Endothelial cell of umbilical vein (primary cell): ENCODE results near the gene C17orf50. TPM values are rescaled to one million over a fixed set of nuclear protein-coding genes. Genes with fewer than 3 reads are reported as not detected.
A peak's percentile ranks its signal among the peaks of the same experiment; 100 is the strongest.

ENCODE experiments used
- BruUV-seq: library from RNA; stranded (reverse); fragments of 400-500 nt; replicated peaks from 2 replicates; lab custom pipeline; 2021; lab: Mats Ljungman, UMichigan
- CTCF ChIA-PET: fragments of 300-600, 350-600 bp; sonication (Branson Sonifier 250); formaldehyde crosslinking; loops from one replicate; lab custom pipeline; 2021; ENCODE audit warnings: antibody characterized with exemption, inconsistent platforms; lab: Charles Lee
- POLR2A ChIA-PET: fragments of 300-600, 350-600 bp; sonication (Branson Sonifier 250); formaldehyde crosslinking; loops from one replicate; lab custom pipeline; 2021; ENCODE audit warnings: antibody characterized with exemption, inconsistent platforms; lab: Charles Lee
- DNase-seq: peaks from one replicate; pipeline ENCODE4 v3.0.0-alpha.2; 2011; ENCODE audit warnings: low read depth, low spot score
- FAIRE-seq: peaks from 2 replicates; lab custom pipeline; 2011; peaks lifted over from hg19 to GRCh38; lab: Jason Lieb, UNC
- H2AFZ ChIP-seq: 2 replicates; pipeline ENCODE4 v1.6.0; 2012; ENCODE audit warnings: low read depth, low read length, control low read depth, inconsistent platforms
- H3K27ac ChIP-seq: 2 replicates; pipeline ENCODE4 v1.5.1; 2011; ENCODE audit warnings: low read depth, mild to moderate bottlenecking, control low read depth, low read length, moderate library complexity; ENCODE audit not compliant: insufficient read depth
- H3K27me3 ChIP-seq, 2 experiments: 2 replicates each; pipeline versions ENCODE4 v1.6.0 to v1.6.1; 2011; ENCODE audit warnings: low read length in 2 of 2, mixed read lengths in 1 of 2; ENCODE audit not compliant: control insufficient read depth in 2 of 2, insufficient read depth in 2 of 2
- H3K36me3 ChIP-seq, 2 experiments: 2 replicates in 1 of 2; 3 replicates in 1 of 2; pipeline ENCODE4 v1.5.1; 2011; ENCODE audit warnings: low read length in 2 of 2, mild to moderate bottlenecking in 1 of 2, moderate library complexity in 1 of 2; ENCODE audit not compliant: control insufficient read depth in 2 of 2, insufficient read depth in 2 of 2; ENCODE audit errors: extremely low read depth in 1 of 2
- H3K4me1 ChIP-seq: 3 replicates; pipeline ENCODE4 v1.5.1; 2011; ENCODE audit warnings: mild to moderate bottlenecking, low read length; ENCODE audit not compliant: control insufficient read depth, insufficient read depth; ENCODE audit errors: extremely low read depth
- H3K4me2 ChIP-seq: 2 replicates; pipeline ENCODE4 v1.6.1; 2011; ENCODE audit warnings: low read length, control low read depth, mixed read lengths; ENCODE audit not compliant: insufficient read depth
- H3K4me3 ChIP-seq, 3 experiments: fragments of 200-600 bp in 1 of 3; sonication (generic), shearing (Covaris generic) in 1 of 3; replicated peaks in 1 of 3; 2 replicates each; pipeline ENCODE4 v1.5.1; 2011 to 2016; ENCODE audit warnings: control low read depth in 3 of 3, low read length in 3 of 3, mild to moderate bottlenecking in 2 of 3, inconsistent platforms in 1 of 3, low read depth in 1 of 3, moderate library complexity in 1 of 3; ENCODE audit not compliant: insufficient read depth in 1 of 3
- H3K79me2 ChIP-seq: 2 replicates; pipeline ENCODE4 v1.6.0; 2012; ENCODE audit warnings: low read length, inconsistent platforms; ENCODE audit not compliant: control insufficient read depth, insufficient read depth
- H3K9ac ChIP-seq: replicated peaks from 2 replicates; pipeline ENCODE3; 2011; ENCODE audit warnings: low read length, control low read depth; ENCODE audit not compliant: insufficient read depth; ENCODE audit errors: extremely low read depth
- H3K9me1 ChIP-seq: replicated peaks from 3 replicates; pipeline ENCODE4 v1.6.0; 2011; ENCODE audit warnings: mild to moderate bottlenecking, low read length; ENCODE audit not compliant: control insufficient read depth, insufficient read depth; ENCODE audit errors: extremely low read depth
- H3K9me3 ChIP-seq: replicated peaks from 2 replicates; pipeline ENCODE4 v1.5.1; 2012; ENCODE audit warnings: low read length, inconsistent platforms; ENCODE audit not compliant: control insufficient read depth, insufficient read depth
- H4K20me1 ChIP-seq: replicated peaks from 2 replicates; pipeline ENCODE3; 2011; ENCODE audit warnings: mild to moderate bottlenecking, low read length; ENCODE audit not compliant: control insufficient read depth, insufficient read depth; ENCODE audit errors: extremely low read depth
- EZH2 ChIP-seq: IDR thresholded peaks from 2 replicates; pipeline ENCODE4 v1.6.1; 2012; ENCODE audit warnings: borderline replicate concordance, low read depth, mild to moderate bottlenecking, moderate library complexity, low read length, inconsistent platforms; ENCODE audit not compliant: severe bottlenecking
- FOS ChIP-seq: IDR thresholded peaks from 2 replicates; pipeline ENCODE4 v1.6.1; 2011; ENCODE audit warnings: mild to moderate bottlenecking, low read length, moderate library complexity, borderline replicate concordance; ENCODE audit not compliant: insufficient read depth
- GATA2 ChIP-seq: IDR thresholded peaks from 2 replicates; pipeline ENCODE4 v1.7.0; 2011; ENCODE audit warnings: low read depth, mild to moderate bottlenecking, moderate library complexity, mixed read lengths, low read length; ENCODE audit not compliant: insufficient read length, insufficient read depth
- JUN ChIP-seq: IDR thresholded peaks from 2 replicates; pipeline ENCODE4 v1.6.1; 2011; ENCODE audit warnings: borderline replicate concordance, low read depth; ENCODE audit not compliant: insufficient read length, insufficient read depth
- MYC ChIP-seq: IDR thresholded peaks from one replicate; pipeline ENCODE4 v1.6.1; 2011; ENCODE audit warnings: mild to moderate bottlenecking, low read depth, low read length
- POLR2A ChIP-seq: IDR thresholded peaks from 2 replicates; pipeline ENCODE4 v1.6.1; 2012; ENCODE audit warnings: low read depth, mild to moderate bottlenecking, control low read depth, low read length
- POLR2AphosphoS5 ChIP-seq: IDR thresholded peaks from 2 replicates; pipeline ENCODE4 v1.6.1; 2012; ENCODE audit warnings: low read depth, mild to moderate bottlenecking, control low read depth, low read length, moderate library complexity; ENCODE audit not compliant: insufficient read depth
- dilution Hi-C: fragments of 300-500 bp; cut with MboI; formaldehyde crosslinking; loops from one replicate; pipeline ENCODE4 v1.15.0; 2019; ENCODE audit warnings: low sequenced_read_pairs; ENCODE audit not compliant: extremely low pct_ligation_motif_present
- intact Hi-C: fragments of 100-400 bp; cut with micrococcal nuclease; formaldehyde crosslinking; loops from one replicate; pipeline ENCODE4 v1.10.0; 2022
- polyA plus RNA-seq, 4 experiments: library from polyadenylated mRNA; depleted of rRNA in 3 of 4; stranded (reverse) in 3 of 4; unstranded in 1 of 4; fragments of >200 nt; gene quantifications; 2 replicates each; pipeline versions ENCODE4 v1.2.1 to v1.2.3, GENCODE V29; 2011 to 2012; ENCODE audit warnings: missing spikeins in 1 of 4
- total RNA-seq: library from RNA; stranded (reverse); gene quantifications from 2 replicates; pipeline ENCODE4 v1.2.3, GENCODE V29; 2021
- TF ChIP-seq, protein P1 (sequence below): IDR thresholded peaks from 2 replicates; pipeline ENCODE4 v1.6.1; 2011; ENCODE audit not compliant: insufficient read depth, insufficient read length
- TF ChIP-seq, protein P2 (sequence below), 2 donors: IDR thresholded peaks; 1 replicate in 1 of 2; 2 replicates in 1 of 2; pipeline ENCODE4 v1.5.1; 2011; ENCODE audit warnings: low read length in 2 of 2, mild to moderate bottlenecking in 2 of 2, moderate library complexity in 2 of 2, control low read depth in 1 of 2, inconsistent platforms in 1 of 2, low read depth in 1 of 2; ENCODE audit not compliant: insufficient read depth in 1 of 2; ENCODE audit errors: extremely low read depth in 1 of 2

Gene C17orf50
- total and polyA plus RNA-seq, 2 donors (not counting 3 experiments of a cell fraction or from before 2014, with no cell fraction given) = 0.15 TPM; not detected in 1

- no peaks in the 10 kb centered on the region for H3K9me1 ChIP-seq
- no peak overlapping the region for H3K27ac ChIP-seq
- H3K4me1 ChIP-seq = peaks cover 4% of the 10 kb centered on the region
- intact Hi-C loops = no loop called here
- H3K9me3 ChIP-seq = no peaks in the 10 kb centered on the region
- H3K4me3 ChIP-seq = no peak overlapping the region
- H2AFZ ChIP-seq = no peak overlapping the region
- ChIA-PET POLR2A (interaction anchor here (1.1 kb wide), 1 partner anchor 17 kb away, joined by 3 read pairs; the partner anchor contains the start of gene TAF15), CTCF (interaction anchor here (0.9 to 2.5 kb wide), 5 partner anchors 9 to 28 kb away, joined by 3 to 12 read pairs (median 5); no protein-coding TSS in a partner anchor)
- no peak for DNase-seq
- H3K9ac ChIP-seq = no peak overlapping the region
- dilution Hi-C loops = no loop called here
- TF ChIP-seq JUN = no peak
- peak; percentile 38 for TF ChIP-seq EZH2
- peaks cover 49 to 58% of the 10 kb centered on the region in 2 experiments for H3K27me3 ChIP-seq
- H3K36me3 ChIP-seq = no peaks in the 10 kb centered on the region
- no peaks in the 10 kb centered on the region for H4K20me1 ChIP-seq
- BruUV-seq = no TSS peak
- no peaks in the 10 kb centered on the region for H3K79me2 ChIP-seq
- H3K4me2 ChIP-seq = no peak overlapping the region
- FAIRE-seq = no peak
Observed at GRCh38 chr17:35791681-35792350, 31.1 kb downstream of the C17orf50 start.

DNA sequence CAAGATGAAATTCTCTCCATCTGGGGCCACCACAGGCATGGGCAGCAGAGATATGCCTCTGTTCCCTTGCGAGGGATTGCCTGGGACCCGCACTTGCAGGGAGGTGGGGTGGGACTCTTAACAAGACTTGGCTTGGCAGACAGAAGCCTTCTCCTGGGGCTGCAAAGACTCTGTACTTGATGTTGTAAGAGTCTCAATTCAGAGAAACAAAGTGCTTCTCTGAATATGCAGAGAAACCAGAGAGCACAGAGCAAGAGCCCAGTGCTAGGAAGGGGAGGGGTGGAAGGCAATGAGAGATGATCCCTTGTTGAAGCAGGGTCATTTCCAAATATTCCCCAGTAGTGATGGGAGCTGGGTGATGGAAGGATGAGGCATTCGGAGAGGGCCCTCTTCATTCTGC, 32.6 kb downstream of the C17orf50 start:
- BruUV-seq = no TSS peak
- Histone ChIP-seq H3K4me1 (peaks cover 4% of the 10 kb centered on the region), H3K9ac (no peak overlapping the region), H3K79me2 (no peaks in the 10 kb centered on the region), H2AFZ (no peak overlapping the region), H4K20me1 (no peaks in the 10 kb centered on the region), H3K9me1 (no peaks in the 10 kb centered on the region), H3K27ac (no peak overlapping the region), H3K4me2 (no peak overlapping the region), H3K27me3 (peaks cover 48 to 63% of the 10 kb centered on the region in 2 experiments), H3K4me3 (no peak overlapping the region), H3K9me3 (no peaks in the 10 kb centered on the region), H3K36me3 (no peaks in the 10 kb centered on the region)
- TF ChIP-seq POLR2AphosphoS5 (no peak), EZH2 (no peak), MYC (no peak), GATA2 (no peak), FOS (no peak), POLR2A (no peak), JUN (no peak)
- TF ChIP-seq, protein P1, sequence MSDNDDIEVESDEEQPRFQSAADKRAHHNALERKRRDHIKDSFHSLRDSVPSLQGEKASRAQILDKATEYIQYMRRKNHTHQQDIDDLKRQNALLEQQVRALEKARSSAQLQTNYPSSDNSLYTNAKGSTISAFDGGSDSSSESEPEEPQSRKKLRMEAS = no peak
- TF ChIP-seq, protein P2, sequence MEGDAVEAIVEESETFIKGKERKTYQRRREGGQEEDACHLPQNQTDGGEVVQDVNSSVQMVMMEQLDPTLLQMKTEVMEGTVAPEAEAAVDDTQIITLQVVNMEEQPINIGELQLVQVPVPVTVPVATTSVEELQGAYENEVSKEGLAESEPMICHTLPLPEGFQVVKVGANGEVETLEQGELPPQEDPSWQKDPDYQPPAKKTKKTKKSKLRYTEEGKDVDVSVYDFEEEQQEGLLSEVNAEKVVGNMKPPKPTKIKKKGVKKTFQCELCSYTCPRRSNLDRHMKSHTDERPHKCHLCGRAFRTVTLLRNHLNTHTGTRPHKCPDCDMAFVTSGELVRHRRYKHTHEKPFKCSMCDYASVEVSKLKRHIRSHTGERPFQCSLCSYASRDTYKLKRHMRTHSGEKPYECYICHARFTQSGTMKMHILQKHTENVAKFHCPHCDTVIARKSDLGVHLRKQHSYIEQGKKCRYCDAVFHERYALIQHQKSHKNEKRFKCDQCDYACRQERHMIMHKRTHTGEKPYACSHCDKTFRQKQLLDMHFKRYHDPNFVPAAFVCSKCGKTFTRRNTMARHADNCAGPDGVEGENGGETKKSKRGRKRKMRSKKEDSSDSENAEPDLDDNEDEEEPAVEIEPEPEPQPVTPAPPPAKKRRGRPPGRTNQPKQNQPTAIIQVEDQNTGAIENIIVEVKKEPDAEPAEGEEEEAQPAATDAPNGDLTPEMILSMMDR (IDR thresholded peaks at IDR 0.05; ENCODE audit: extremely low read depth in 1 of 2, insufficient read depth in 1 of 2, low read depth in 1 of 2, low read length in 2 of 2) = no peak
- POLR2A ChIA-PET = interaction anchor here (1.1 kb wide), 1 partner anchor 16 kb away, joined by 3 read pairs; the partner anchor contains the start of gene TAF15
- CTCF ChIA-PET = interaction anchor here (0.6 to 8.1 kb wide), 5 partner anchors 11 to 29 kb away, joined by 3 to 68 read pairs (median 5); no protein-coding TSS in a partner anchor
- DNase-seq (no peak), FAIRE-seq (no peak)
- dilution Hi-C loops (no loop called here), intact Hi-C loops (no loop called here)
